Nephron (organoid): ENCODE results near the gene BOD1L1.
A peak's percentile ranks its signal among the peaks of the same experiment; 100 is the strongest.

Experiments used
- H3K27ac Mint-ChIP-seq, 3 experiments: 2 replicates each; pipeline ENCODE4 v1.8.0; 2020; ENCODE audit warnings: mixed read lengths in 3 of 3, mild to moderate bottlenecking in 2 of 3, moderate library complexity in 1 of 3
- H3K27me3 Mint-ChIP-seq: 2 replicates; pipeline ENCODE4 v1.8.0; 2021; ENCODE audit warnings: low read depth, mild to moderate bottlenecking, moderate library complexity, mixed read lengths
- H3K36me3 Mint-ChIP-seq: 2 replicates; pipeline ENCODE4 v1.8.0; 2020; ENCODE audit warnings: low read depth, mixed read lengths
- H3K4me1 Mint-ChIP-seq: 2 replicates; pipeline ENCODE4 v1.8.0; 2020; ENCODE audit warnings: mixed read lengths
- H3K4me3 Mint-ChIP-seq, 3 experiments: 2 replicates each; pipeline ENCODE4 v1.8.0; 2020; ENCODE audit warnings: mild to moderate bottlenecking in 3 of 3, mixed read lengths in 3 of 3, moderate library complexity in 2 of 3
- H3K9me3 Mint-ChIP-seq: 2 replicates; pipeline ENCODE4 v1.8.0; 2020; ENCODE audit warnings: mixed read lengths
- TF ChIP-seq, protein P1 (sequence below), 3 experiments: fragments of 200-600 bp; sonication (generic); IDR thresholded peaks; one replicate each; pipeline ENCODE4 v1.5.0; 2021; ENCODE audit warnings: antibody characterized with exemption in 3 of 3; ENCODE audit not compliant: unreplicated experiment in 3 of 3

The BOD1L1 gene

DNA sequence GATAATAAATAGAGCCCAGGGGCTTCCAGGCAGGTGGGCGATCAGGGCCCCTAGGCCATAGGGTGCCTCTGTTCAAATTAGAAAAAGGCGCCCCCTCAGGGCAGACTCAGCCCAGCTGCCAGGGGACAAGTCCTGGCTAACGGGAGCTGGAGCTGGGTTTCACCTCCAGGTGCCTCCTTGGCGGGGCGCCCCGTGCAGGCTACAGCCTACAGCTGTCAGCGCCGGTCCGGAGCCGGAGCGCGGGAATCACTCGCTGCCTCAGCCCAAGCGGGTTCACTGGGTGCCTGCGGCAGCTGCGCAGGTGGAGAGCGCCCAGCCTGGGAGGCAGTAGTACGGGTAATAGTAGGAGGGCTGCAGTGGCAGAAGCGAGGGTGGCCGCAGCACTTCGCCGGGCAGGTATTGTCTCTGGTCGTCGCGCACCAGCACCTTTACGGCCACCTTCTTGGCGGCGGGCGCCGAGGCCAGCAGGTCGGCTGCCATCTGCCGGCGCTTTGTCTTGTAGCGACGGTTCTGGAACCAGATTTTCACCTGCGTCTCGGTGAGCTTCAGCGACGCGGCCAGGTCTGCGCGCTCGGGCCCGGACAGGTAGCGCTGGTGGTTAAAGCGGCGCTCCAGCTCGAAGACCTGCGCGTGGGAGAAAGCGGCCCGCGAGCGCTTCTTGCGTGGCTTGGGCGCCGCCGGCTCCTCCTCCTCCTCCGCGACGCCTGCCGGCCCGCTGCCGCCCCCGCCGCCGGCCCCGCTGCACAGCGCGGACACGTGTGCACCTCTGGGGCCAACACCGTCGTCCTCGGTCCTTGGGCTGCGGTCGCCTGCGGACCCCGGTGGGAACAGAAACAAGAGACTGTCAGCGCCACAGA is 85.6 kb downstream of the BOD1L1 start:
- TF ChIP-seq, protein P1, sequence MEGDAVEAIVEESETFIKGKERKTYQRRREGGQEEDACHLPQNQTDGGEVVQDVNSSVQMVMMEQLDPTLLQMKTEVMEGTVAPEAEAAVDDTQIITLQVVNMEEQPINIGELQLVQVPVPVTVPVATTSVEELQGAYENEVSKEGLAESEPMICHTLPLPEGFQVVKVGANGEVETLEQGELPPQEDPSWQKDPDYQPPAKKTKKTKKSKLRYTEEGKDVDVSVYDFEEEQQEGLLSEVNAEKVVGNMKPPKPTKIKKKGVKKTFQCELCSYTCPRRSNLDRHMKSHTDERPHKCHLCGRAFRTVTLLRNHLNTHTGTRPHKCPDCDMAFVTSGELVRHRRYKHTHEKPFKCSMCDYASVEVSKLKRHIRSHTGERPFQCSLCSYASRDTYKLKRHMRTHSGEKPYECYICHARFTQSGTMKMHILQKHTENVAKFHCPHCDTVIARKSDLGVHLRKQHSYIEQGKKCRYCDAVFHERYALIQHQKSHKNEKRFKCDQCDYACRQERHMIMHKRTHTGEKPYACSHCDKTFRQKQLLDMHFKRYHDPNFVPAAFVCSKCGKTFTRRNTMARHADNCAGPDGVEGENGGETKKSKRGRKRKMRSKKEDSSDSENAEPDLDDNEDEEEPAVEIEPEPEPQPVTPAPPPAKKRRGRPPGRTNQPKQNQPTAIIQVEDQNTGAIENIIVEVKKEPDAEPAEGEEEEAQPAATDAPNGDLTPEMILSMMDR (IDR thresholded peaks at IDR 0.05; ENCODE audit: unreplicated experiment in 3 of 3): peak; percentile 30 to 52 (median 34)
- peaks cover 16% of the 10 kb centered on the region for H3K4me1 Mint-ChIP-seq
- peaks cover 92% of the 10 kb centered on the region for H3K27me3 Mint-ChIP-seq
- peak overlapping the region; percentile 83 to 90 (median 86) for H3K4me3 Mint-ChIP-seq
- H3K9me3 Mint-ChIP-seq: peaks cover 2% of the 10 kb centered on the region
- no peak overlapping the region for H3K27ac Mint-ChIP-seq
- peaks cover 4% of the 10 kb centered on the region for H3K36me3 Mint-ChIP-seq

DNA sequence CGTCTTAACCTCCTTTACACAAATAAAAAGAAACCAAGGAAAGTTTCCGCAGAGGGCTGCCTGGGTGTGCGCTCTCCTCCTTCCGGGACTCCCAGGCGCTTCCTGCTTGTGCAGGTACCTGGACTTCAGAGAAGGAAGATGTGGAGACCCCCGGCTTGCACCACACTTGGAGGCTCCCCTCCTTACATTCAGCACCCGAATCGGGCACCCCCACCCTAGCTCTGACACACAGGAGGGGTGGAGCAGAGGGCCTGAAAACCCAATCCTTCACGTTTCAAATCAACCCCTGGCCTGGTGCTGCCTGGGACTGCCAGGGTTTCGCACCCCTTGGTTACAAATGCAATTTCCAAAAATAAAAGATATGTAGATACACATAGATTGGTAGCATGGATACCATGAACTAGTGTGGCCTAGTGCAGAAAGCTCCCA is 86.3 kb downstream of the BOD1L1 start:
- Mint-ChIP-seq H3K4me1 (peaks cover 8% of the 10 kb centered on the region), H3K36me3 (peaks cover 4% of the 10 kb centered on the region), H3K4me3 (peak overlapping the region; percentile 66 to 69 (median 69)), H3K9me3 (peaks cover 5% of the 10 kb centered on the region), H3K27ac (no peak overlapping the region), H3K27me3 (peaks cover 92% of the 10 kb centered on the region)
- TF ChIP-seq, protein P1 (IDR thresholded peaks at IDR 0.05; ENCODE audit: unreplicated experiment in 3 of 3): no peak

- Mint-ChIP-seq H3K27me3 (peaks cover 93% of the 10 kb centered on the region), H3K4me1 (peaks cover 6% of the 10 kb centered on the region), H3K27ac (no peak overlapping the region), H3K4me3 (peak overlapping the region; percentile 34 to 66 (median 63)), H3K9me3 (peaks cover 5% of the 10 kb centered on the region), H3K36me3 (peaks cover 4% of the 10 kb centered on the region)
- TF ChIP-seq, protein P1 (IDR thresholded peaks at IDR 0.05; ENCODE audit: unreplicated experiment in 3 of 3): no peak
These were observed 86.9 kb downstream of the BOD1L1 start for GRCh38 chr4:13540446-13541175.

- H3K9me3 Mint-ChIP-seq: peaks cover 5% of the 10 kb centered on the region
- no peak overlapping the region for H3K27ac Mint-ChIP-seq
- TF ChIP-seq, protein P1 (IDR thresholded peaks at IDR 0.05; ENCODE audit: unreplicated experiment in 3 of 3): no peak
- H3K36me3 Mint-ChIP-seq: peaks cover 4% of the 10 kb centered on the region
- peak overlapping the region in 1 of 3 experiments; percentile 15 for H3K4me3 Mint-ChIP-seq
- H3K4me1 Mint-ChIP-seq: peaks cover under 1% of the 10 kb centered on the region
- H3K27me3 Mint-ChIP-seq: peaks cover 93% of the 10 kb centered on the region
These were observed 87.7 kb downstream of the BOD1L1 start for GRCh38 chr4:13539619-13540445.

- peaks cover 4% of the 10 kb centered on the region for H3K36me3 Mint-ChIP-seq
- no peak overlapping the region for H3K27ac Mint-ChIP-seq
- peak overlapping the region in 1 of 3 experiments; percentile 32 for H3K4me3 Mint-ChIP-seq
- H3K4me1 Mint-ChIP-seq: no peaks in the 10 kb centered on the region
- peaks cover 5% of the 10 kb centered on the region for H3K9me3 Mint-ChIP-seq
- TF ChIP-seq, protein P1 (IDR thresholded peaks at IDR 0.05; ENCODE audit: unreplicated experiment in 3 of 3): no peak
- peaks cover 98% of the 10 kb centered on the region for H3K27me3 Mint-ChIP-seq
These were observed 88.4 kb downstream of the BOD1L1 start for GRCh38 chr4:13539047-13539618.
